HL-60 (cell line): ENCODE data around the gene LRP6.

Experiments used
- GABPA ChIP-seq: IDR thresholded peaks from 2 replicates; pipeline ENCODE4 v1.6.1; 2012; ENCODE audit warnings: low read depth
- POLR2AphosphoS5 ChIP-seq: IDR thresholded peaks from 2 replicates; pipeline ENCODE4 v1.6.1; 2012; ENCODE audit warnings: low read depth
- TF ChIP-seq, protein P1 (sequence below): IDR thresholded peaks from one replicate; pipeline ENCODE4 v1.5.1; 2011; ENCODE audit warnings: low read length, control low read depth, inconsistent platforms; ENCODE audit not compliant: insufficient read depth
- TF ChIP-seq, protein P2 (sequence below): IDR thresholded peaks from 2 replicates; pipeline ENCODE4 v1.6.1; 2012; ENCODE audit warnings: low read depth; ENCODE audit not compliant: insufficient replicate concordance

DNA sequence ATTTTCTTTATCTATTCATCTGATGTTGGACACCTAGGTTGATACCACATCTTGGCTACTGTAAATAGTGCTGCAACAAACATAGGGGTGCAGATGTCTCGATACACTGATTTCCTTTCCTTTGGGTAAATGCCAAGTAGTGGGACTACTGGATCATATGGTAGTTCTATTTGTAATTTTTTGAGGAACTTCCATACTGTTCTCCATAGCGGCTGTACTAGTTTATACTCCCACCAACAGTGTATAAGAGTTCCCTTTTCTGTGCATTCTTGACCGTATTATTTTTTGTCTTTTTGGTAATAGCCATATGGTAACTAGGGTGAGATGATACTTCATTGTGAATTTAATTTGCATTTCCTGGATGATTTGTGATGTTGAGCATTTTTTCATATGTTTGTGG lies 71.8 kb downstream of the LRP6 start:
- TF ChIP-seq, protein P1, sequence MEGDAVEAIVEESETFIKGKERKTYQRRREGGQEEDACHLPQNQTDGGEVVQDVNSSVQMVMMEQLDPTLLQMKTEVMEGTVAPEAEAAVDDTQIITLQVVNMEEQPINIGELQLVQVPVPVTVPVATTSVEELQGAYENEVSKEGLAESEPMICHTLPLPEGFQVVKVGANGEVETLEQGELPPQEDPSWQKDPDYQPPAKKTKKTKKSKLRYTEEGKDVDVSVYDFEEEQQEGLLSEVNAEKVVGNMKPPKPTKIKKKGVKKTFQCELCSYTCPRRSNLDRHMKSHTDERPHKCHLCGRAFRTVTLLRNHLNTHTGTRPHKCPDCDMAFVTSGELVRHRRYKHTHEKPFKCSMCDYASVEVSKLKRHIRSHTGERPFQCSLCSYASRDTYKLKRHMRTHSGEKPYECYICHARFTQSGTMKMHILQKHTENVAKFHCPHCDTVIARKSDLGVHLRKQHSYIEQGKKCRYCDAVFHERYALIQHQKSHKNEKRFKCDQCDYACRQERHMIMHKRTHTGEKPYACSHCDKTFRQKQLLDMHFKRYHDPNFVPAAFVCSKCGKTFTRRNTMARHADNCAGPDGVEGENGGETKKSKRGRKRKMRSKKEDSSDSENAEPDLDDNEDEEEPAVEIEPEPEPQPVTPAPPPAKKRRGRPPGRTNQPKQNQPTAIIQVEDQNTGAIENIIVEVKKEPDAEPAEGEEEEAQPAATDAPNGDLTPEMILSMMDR, result no peak
- TF ChIP-seq POLR2AphosphoS5, result no peak
- TF ChIP-seq, protein P2, sequence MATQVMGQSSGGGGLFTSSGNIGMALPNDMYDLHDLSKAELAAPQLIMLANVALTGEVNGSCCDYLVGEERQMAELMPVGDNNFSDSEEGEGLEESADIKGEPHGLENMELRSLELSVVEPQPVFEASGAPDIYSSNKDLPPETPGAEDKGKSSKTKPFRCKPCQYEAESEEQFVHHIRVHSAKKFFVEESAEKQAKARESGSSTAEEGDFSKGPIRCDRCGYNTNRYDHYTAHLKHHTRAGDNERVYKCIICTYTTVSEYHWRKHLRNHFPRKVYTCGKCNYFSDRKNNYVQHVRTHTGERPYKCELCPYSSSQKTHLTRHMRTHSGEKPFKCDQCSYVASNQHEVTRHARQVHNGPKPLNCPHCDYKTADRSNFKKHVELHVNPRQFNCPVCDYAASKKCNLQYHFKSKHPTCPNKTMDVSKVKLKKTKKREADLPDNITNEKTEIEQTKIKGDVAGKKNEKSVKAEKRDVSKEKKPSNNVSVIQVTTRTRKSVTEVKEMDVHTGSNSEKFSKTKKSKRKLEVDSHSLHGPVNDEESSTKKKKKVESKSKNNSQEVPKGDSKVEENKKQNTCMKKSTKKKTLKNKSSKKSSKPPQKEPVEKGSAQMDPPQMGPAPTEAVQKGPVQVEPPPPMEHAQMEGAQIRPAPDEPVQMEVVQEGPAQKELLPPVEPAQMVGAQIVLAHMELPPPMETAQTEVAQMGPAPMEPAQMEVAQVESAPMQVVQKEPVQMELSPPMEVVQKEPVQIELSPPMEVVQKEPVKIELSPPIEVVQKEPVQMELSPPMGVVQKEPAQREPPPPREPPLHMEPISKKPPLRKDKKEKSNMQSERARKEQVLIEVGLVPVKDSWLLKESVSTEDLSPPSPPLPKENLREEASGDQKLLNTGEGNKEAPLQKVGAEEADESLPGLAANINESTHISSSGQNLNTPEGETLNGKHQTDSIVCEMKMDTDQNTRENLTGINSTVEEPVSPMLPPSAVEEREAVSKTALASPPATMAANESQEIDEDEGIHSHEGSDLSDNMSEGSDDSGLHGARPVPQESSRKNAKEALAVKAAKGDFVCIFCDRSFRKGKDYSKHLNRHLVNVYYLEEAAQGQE, result no peak
- TF ChIP-seq GABPA, result no peak
